Loucy (cell line): ENCODE data around the gene NIPBL.

Experiments used
- H2AFZ ChIP-seq: fragments of 200-600 bp; sonication (generic); 2 replicates; pipeline ENCODE4 v1.6.0; 2016; ENCODE audit warnings: antibody characterized with exemption, mild to moderate bottlenecking, low read length, moderate library complexity
- H3F3A ChIP-seq: fragments of 200-600 bp; 2 replicates; pipeline ENCODE4 v1.6.0; 2016; ENCODE audit warnings: antibody characterized with exemption, low read depth, mild to moderate bottlenecking
- H3K27me3 ChIP-seq: fragments of 200-600 bp; sonication (generic); 2 replicates; pipeline ENCODE4 v1.6.1; 2014; ENCODE audit warnings: low read length, mild to moderate bottlenecking; ENCODE audit not compliant: insufficient read depth, poor library complexity, severe bottlenecking
- H3K36me3 ChIP-seq: fragments of 200-600 bp; sonication (generic); 2 replicates; pipeline ENCODE4 v1.6.1; 2016; ENCODE audit warnings: low read length; ENCODE audit not compliant: insufficient read depth
- H3K4me1 ChIP-seq: fragments of 200-600 bp; sonication (generic); 2 replicates; pipeline ENCODE4 v1.5.1; 2014; ENCODE audit warnings: low read length, mild to moderate bottlenecking; ENCODE audit not compliant: insufficient read depth, poor library complexity, severe bottlenecking
- H3K4me2 ChIP-seq: fragments of 200-600 bp; sonication (generic); 2 replicates; pipeline ENCODE4 v1.6.0; 2014; ENCODE audit warnings: antibody characterized with exemption, low read length, low read depth, mild to moderate bottlenecking; ENCODE audit not compliant: poor library complexity, severe bottlenecking
- H3K4me3 ChIP-seq: fragments of 200-600 bp; sonication (generic); 2 replicates; pipeline ENCODE4 v1.5.1; 2014; ENCODE audit warnings: low read length, mild to moderate bottlenecking, mixed read lengths; ENCODE audit not compliant: poor library complexity, severe bottlenecking
- H3K79me2 ChIP-seq: fragments of 200-600 bp; sonication (generic); 2 replicates; pipeline ENCODE4 v1.6.1; 2014; ENCODE audit warnings: low read length; ENCODE audit not compliant: insufficient read depth
- H3K9ac ChIP-seq: fragments of 200-600 bp; sonication (generic); 2 replicates; pipeline ENCODE4 v1.6.0; 2014; ENCODE audit warnings: mild to moderate bottlenecking, low read depth, low read length, moderate library complexity; ENCODE audit not compliant: poor library complexity, severe bottlenecking
- H3K9me2 ChIP-seq: fragments of 200-600 bp; sonication (generic); replicated peaks from 2 replicates; pipeline ENCODE4 v1.6.1; 2016; ENCODE audit warnings: low read depth, low read length, mixed read lengths
- H3K9me3 ChIP-seq: fragments of 200-600 bp; sonication (generic); 2 replicates; pipeline ENCODE4 v1.6.1; 2014; ENCODE audit warnings: mild to moderate bottlenecking, antibody characterized with exemption, low read length, low read depth; ENCODE audit not compliant: insufficient read depth
- H4K20me1 ChIP-seq: fragments of 200-600 bp; sonication (generic); 2 replicates; pipeline ENCODE4 v1.6.0; 2014; ENCODE audit warnings: antibody characterized with exemption, low read length, mild to moderate bottlenecking; ENCODE audit not compliant: insufficient read depth, poor library complexity, severe bottlenecking
- EZH2phosphoT487 ChIP-seq: fragments of 200-600 bp; IDR thresholded peaks from 2 replicates; pipeline ENCODE4 v1.6.1; 2018; ENCODE audit warnings: antibody characterized with exemption, mild to moderate bottlenecking, moderate library complexity, borderline replicate concordance
- TF ChIP-seq, protein P1 (sequence below): fragments of 200-600 bp; sonication (generic); conservative IDR thresholded peaks from 2 replicates; pipeline ENCODE4 v1.5.1; 2014; ENCODE audit warnings: mild to moderate bottlenecking, antibody characterized with exemption, low read length

Gene NIPBL

DNA sequence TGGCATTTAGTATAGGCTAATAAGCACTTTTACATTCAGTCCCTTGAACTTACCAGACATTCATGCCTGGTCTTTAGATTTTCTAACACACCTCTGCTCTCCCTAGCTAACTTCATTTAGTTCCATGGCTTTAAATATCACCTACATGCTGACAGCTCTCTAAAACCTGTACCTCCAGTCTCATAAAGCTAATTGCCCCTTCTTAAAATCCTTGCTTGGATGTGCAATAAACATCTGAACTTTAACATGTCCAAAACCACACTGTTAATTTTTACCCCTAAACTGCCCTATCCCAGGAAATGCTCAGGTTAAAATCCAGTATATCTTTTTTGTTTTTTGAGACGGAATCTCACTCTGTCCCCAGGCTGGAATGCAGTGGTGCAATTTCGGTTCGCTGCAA lies 232.8 kb downstream of the NIPBL start:
- TF ChIP-seq EZH2phosphoT487, result no peak
- TF ChIP-seq, protein P1, sequence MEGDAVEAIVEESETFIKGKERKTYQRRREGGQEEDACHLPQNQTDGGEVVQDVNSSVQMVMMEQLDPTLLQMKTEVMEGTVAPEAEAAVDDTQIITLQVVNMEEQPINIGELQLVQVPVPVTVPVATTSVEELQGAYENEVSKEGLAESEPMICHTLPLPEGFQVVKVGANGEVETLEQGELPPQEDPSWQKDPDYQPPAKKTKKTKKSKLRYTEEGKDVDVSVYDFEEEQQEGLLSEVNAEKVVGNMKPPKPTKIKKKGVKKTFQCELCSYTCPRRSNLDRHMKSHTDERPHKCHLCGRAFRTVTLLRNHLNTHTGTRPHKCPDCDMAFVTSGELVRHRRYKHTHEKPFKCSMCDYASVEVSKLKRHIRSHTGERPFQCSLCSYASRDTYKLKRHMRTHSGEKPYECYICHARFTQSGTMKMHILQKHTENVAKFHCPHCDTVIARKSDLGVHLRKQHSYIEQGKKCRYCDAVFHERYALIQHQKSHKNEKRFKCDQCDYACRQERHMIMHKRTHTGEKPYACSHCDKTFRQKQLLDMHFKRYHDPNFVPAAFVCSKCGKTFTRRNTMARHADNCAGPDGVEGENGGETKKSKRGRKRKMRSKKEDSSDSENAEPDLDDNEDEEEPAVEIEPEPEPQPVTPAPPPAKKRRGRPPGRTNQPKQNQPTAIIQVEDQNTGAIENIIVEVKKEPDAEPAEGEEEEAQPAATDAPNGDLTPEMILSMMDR, result no peak
- no peak overlapping the region for H2AFZ ChIP-seq
- peaks cover 24% of the 10 kb centered on the region for H3K4me1 ChIP-seq
- no peaks in the 10 kb centered on the region for H4K20me1 ChIP-seq
- H3K9me3 ChIP-seq, result peaks cover 5% of the 10 kb centered on the region; the same call in 1 of the 2 replicates
- H3K9me2 ChIP-seq, result no peaks in the 10 kb centered on the region
- no peak overlapping the region for H3K4me2 ChIP-seq
- H3K36me3 ChIP-seq, result peaks cover 8% of the 10 kb centered on the region; the same call in 1 of the 2 replicates
- no peaks in the 10 kb centered on the region for H3K27me3 ChIP-seq
- no peak overlapping the region for H3K4me3 ChIP-seq
- no peaks in the 10 kb centered on the region for H3K79me2 ChIP-seq
- no peak overlapping the region for H3K9ac ChIP-seq
- H3F3A ChIP-seq, result no peaks in the 10 kb centered on the region

DNA sequence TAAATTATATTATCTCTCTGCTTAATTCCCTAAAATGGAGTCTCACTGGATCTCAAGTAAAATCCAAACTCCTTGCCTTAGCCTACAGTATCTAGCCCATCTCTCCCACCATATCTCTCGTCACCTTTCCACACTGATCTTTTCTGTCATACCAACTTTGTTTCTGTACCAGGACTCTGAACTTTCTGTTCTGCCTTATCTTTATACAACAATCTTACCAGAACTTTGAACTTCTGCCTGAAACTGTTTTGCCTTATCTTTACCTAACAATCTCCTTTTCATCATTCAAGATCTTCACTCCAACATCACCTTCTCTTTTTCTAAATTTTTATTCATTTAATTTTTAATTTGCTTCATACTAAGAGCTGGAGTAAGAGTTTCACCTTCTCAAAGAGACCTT lies 233.6 kb downstream of the NIPBL start:
- Histone ChIP-seq H3K4me3 (no peak overlapping the region), H3K4me1 (peaks cover 24% of the 10 kb centered on the region), H3K36me3 (peaks cover 8% of the 10 kb centered on the region; the same call in 1 of the 2 replicates), H2AFZ (peak overlapping the region; percentile 37; the same call in 1 of the 2 replicates), H3K4me2 (peak overlapping the region; percentile 22), H3K9me3 (peaks cover 5% of the 10 kb centered on the region; the same call in 1 of the 2 replicates), H3F3A (no peaks in the 10 kb centered on the region), H3K9ac (no peak overlapping the region), H3K27me3 (no peaks in the 10 kb centered on the region), H3K9me2 (no peaks in the 10 kb centered on the region), H3K79me2 (no peaks in the 10 kb centered on the region), H4K20me1 (no peaks in the 10 kb centered on the region)
- TF ChIP-seq EZH2phosphoT487, result no peak
- TF ChIP-seq, protein P1, result no peak

DNA sequence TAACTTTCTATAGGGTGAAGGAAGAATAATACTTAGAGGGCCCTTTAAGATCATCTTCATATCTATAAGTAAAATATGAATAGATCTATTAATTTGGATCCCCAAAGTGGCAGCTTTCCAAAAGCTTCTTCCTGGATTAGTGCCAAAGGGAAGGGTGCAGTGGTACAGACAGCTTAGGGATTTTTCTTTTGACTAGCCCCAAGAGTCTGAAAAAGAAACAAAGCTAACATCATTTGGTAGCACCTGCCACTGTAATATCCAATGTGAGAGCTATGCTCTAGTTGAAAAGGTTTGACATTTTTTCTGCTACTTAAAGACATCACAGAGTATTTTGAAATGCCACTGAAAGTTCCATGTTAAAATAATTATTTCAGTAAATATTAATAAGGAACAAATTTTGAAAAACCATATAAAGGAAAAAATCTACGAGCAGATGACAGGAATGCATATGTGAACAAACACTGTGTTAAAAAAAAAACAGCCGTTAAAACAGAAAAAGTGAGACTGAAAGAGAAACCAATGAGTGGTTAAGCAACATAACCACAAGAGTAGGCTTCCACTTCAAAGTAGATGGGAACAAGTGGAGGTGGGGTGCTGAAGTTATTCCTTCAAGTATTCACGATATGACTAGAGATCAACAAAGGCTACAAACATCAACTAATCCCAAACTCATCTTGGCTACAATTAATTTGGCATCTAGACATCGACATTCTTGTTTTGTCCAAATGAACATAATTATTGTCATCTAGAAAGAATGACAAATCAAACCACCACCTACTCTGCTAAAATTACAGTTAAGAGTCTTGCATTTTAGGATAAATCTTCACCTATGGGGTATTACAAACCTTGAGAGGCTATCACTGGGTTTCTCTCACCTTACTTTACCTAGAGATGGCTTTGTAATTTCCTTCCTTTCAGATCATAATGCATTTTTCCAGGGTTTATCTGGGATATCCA lies 235.1 kb downstream of the NIPBL start:
- H3K27me3 ChIP-seq, result no peaks in the 10 kb centered on the region
- no peaks in the 10 kb centered on the region for H4K20me1 ChIP-seq
- peak overlapping the region; percentile 38; the same call in 1 of the 2 replicates for H2AFZ ChIP-seq
- peak overlapping the region; percentile 58 for H3K4me3 ChIP-seq
- H3K79me2 ChIP-seq, result no peaks in the 10 kb centered on the region
- H3K36me3 ChIP-seq, result peaks cover 8% of the 10 kb centered on the region; the same call in 1 of the 2 replicates
- H3K9ac ChIP-seq, result peak overlapping the region; percentile 68
- H3K4me1 ChIP-seq, result peaks cover 24% of the 10 kb centered on the region
- peak overlapping the region; percentile 66 for H3K4me2 ChIP-seq
- peaks cover 5% of the 10 kb centered on the region; the same call in 1 of the 2 replicates for H3K9me3 ChIP-seq
- H3K9me2 ChIP-seq, result no peaks in the 10 kb centered on the region
- TF ChIP-seq EZH2phosphoT487, result no peak
- TF ChIP-seq, protein P1, result no peak
- no peaks in the 10 kb centered on the region for H3F3A ChIP-seq
